ENCODE results near the gene CPEB3. TPM values are rescaled to one million over a fixed set of nuclear protein-coding genes. Genes with fewer than 3 reads are reported as not detected.

CPEB3 gene
- total RNA-seq, 4 donors from 2014 or later = 4.1 to 6.6 (median 5.2) TPM

- TF ChIP-seq CTCF (IDR thresholded peaks at IDR 0.05; ENCODE audit: low read depth) = no peak
These were observed 226.4 kb downstream of the CPEB3 start for GRCh38 chr10:92064506-92064905.

DNA sequence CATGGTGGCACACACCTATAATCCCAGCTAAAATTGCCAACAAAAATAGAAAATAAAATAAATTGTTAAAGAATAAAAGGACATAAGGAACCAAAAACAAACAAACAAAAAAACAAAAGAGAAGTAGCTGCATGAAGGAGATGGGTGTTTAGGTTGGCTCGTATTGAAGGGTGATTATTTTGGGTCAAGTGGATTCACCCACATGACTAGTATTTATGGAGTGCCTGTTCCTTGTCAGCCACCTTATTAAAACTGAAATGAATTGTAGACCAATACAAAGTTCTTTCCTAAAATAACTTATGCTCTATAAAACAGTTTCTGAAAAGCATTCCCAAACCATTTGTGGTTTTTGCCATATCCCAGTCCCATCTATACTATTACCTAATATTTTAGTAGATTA, 228.6 kb downstream of the CPEB3 start:
- no peak for TF ChIP-seq CTCF (IDR thresholded peaks at IDR 0.05; ENCODE audit: low read depth)

- no peak for TF ChIP-seq CTCF (IDR thresholded peaks at IDR 0.05; ENCODE audit: low read depth)
These were observed 236.1 kb downstream of the CPEB3 start for GRCh38 chr10:92054807-92055206.

DNA sequence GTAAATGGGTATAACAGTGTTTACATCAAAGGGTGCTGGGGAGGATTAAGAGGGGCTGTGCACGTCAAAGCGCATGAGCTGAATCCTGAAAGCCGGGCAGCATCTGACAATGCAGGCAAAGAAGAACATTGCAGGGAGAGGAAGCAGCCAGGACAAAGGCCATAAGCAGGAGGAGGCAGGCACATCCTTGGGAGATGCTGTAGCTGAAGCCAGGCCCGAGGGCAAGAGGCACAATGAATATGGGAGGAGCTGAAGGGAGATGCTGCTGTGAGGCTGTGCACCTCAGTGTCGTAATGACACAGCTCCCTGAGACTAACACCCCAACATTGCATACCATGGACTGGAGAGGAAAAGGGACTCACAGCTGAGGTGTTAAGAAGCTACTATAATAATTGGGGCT, 238.1 kb downstream of the CPEB3 start:
- TF ChIP-seq CTCF (IDR thresholded peaks at IDR 0.05; ENCODE audit: low read depth) = no peak

GRCh38 chr10:92052088-92052487, 238.8 kb downstream of the CPEB3 start:
- no peak for TF ChIP-seq CTCF (IDR thresholded peaks at IDR 0.05; ENCODE audit: low read depth)

- no peak for TF ChIP-seq CTCF (IDR thresholded peaks at IDR 0.05; ENCODE audit: low read depth)
These were observed 243.7 kb downstream of the CPEB3 start for GRCh38 chr10:92047215-92047614.

GRCh38 chr10:92045641-92046106, 245.2 kb downstream of the CPEB3 start:
- no peak for TF ChIP-seq CTCF (IDR thresholded peaks at IDR 0.05; ENCODE audit: low read depth)
